GM12891 (cell line): Measurements from ENCODE around the gene RNASET2.
"Not testable (repeated sequence)": the region's sequence is repeated elsewhere in the genome, so short reads cannot be mapped to it uniquely, and the experiment has no call there.

Experiments
- DNase-seq: peaks from one replicate; pipeline ENCODE4 v3.0.0; 2011; ENCODE audit warnings: low spot score; ENCODE audit not compliant: insufficient read length
- FAIRE-seq: peaks from 2 replicates; lab custom pipeline; 2011; peaks lifted over from hg19 to GRCh38; lab: Jason Lieb, UNC
- PAX5 ChIP-seq: IDR thresholded peaks from 2 replicates; pipeline ENCODE4 v1.6.1; 2011; ENCODE audit warnings: low read length, moderate library complexity, mild to moderate bottlenecking; ENCODE audit not compliant: insufficient read depth, severe bottlenecking
- POLR2A ChIP-seq: IDR thresholded peaks from 2 replicates; pipeline ENCODE4 v1.6.1; 2011; ENCODE audit warnings: low read depth, low read length, control low read depth
- POLR2AphosphoS5 ChIP-seq: IDR thresholded peaks from 2 replicates; pipeline ENCODE4 v1.6.1; 2011; ENCODE audit warnings: low read depth, low read length, control low read depth
- POU2F2 ChIP-seq: IDR thresholded peaks from 2 replicates; pipeline ENCODE4 v1.6.1; 2011; ENCODE audit warnings: low read depth, mild to moderate bottlenecking, control low read depth, low read length, moderate library complexity
- SPI1 ChIP-seq: IDR thresholded peaks from 2 replicates; pipeline ENCODE4 v1.6.1; 2011; ENCODE audit warnings: low read depth, low read length, control low read depth
- TAF1 ChIP-seq: IDR thresholded peaks from 2 replicates; pipeline ENCODE4 v1.6.1; 2011; ENCODE audit warnings: low read depth, low read length, control low read depth

The RNASET2 gene

GRCh38 chr6:166949528-166950442 is 6.6 kb downstream of the RNASET2 start:
- no peak for FAIRE-seq
- DNase-seq: no peak

DNA sequence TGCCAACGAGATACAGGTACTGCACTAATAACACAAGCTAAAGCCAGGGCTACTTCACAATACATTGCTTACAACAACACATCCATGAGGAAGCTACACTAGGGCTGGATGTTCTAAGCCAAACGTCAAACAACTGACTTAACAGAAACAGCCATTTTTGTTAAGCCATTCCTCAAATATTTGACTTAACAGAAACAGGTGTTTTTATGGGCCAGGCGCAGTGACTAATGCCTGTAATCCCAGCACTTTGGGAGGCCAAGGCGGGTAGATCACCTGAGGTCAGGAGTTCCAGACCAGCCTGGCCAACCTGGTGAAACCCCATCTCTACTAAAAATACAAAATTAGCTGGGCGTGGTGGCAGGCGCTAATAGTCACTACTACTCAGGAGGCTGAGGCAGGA is 7.6 kb downstream of the RNASET2 start:
- DNase-seq, FAIRE-seq: not testable (repeated sequence)

More at GRCh38 chr6:166949528-166950442, 6.6 kb downstream of the RNASET2 start:
- TF ChIP-seq POLR2A (no peak), POU2F2 (no peak), TAF1 (no peak), POLR2AphosphoS5 (no peak), SPI1 (no peak), PAX5 (no peak)

- TF ChIP-seq TAF1: no peak
- TF ChIP-seq POLR2A: no peak
- no peak for TF ChIP-seq POU2F2
- no peak for TF ChIP-seq PAX5
- no peak for TF ChIP-seq POLR2AphosphoS5
- TF ChIP-seq SPI1: no peak
- DNase-seq: no peak
- FAIRE-seq: no peak
Measured at GRCh38 chr6:166947251-166947650, 9.1 kb downstream of the RNASET2 start.

DNA sequence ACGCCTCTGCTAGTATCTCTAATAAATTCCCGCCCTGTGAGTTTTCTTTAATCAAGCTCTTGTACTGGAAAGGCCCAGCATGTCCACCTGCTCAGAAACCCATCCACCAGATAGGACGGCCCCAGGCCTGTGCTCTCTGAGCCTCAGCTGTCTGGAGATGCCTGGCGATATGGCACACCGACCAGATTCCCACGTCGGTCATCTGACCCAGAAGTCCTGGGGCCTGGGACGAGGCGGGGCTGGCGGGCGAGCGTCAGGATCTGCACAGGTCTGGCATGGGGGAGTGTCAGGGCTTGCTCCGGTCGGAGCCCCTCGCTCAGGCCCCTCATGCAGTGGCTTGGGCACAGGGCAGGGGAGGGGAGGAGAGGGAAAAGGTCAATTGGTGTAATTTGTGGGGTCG is 10.2 kb downstream of the RNASET2 start:
- no peak for FAIRE-seq
- DNase-seq: no peak
- no peak for TF ChIP-seq PAX5

DNA sequence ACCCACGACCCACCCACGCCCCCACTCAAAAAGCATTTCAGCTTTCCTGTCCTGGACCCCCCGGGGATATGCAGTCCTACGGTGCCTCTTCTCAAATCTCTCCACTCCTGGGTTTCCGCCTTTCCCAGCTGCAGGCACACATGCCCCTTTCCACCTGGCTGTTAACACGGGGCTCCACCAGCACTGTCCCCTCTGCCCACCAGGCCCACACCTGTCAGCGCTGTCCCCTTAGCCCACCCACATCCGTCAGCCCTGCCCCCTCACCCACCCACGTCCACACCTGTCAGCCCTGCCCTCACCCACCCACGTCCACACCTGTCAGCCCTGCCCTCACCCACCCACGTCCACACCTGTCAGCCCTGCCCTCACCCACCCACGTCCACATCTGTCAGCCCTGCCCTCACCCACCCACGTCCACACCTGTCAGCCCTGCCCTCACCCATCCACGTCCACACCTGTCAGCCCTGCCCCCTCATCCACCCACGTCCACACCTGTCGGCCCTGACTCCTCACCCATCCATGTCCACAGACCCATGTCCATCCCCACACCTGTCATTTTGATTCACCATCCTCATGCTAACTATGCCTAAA is 11.6 kb downstream of the RNASET2 start:
- DNase-seq (no peak), FAIRE-seq (no peak)
- TF ChIP-seq SPI1 (no peak), PAX5 (no peak), TAF1 (no peak), POU2F2 (no peak), POLR2A (no peak), POLR2AphosphoS5 (no peak)

DNA sequence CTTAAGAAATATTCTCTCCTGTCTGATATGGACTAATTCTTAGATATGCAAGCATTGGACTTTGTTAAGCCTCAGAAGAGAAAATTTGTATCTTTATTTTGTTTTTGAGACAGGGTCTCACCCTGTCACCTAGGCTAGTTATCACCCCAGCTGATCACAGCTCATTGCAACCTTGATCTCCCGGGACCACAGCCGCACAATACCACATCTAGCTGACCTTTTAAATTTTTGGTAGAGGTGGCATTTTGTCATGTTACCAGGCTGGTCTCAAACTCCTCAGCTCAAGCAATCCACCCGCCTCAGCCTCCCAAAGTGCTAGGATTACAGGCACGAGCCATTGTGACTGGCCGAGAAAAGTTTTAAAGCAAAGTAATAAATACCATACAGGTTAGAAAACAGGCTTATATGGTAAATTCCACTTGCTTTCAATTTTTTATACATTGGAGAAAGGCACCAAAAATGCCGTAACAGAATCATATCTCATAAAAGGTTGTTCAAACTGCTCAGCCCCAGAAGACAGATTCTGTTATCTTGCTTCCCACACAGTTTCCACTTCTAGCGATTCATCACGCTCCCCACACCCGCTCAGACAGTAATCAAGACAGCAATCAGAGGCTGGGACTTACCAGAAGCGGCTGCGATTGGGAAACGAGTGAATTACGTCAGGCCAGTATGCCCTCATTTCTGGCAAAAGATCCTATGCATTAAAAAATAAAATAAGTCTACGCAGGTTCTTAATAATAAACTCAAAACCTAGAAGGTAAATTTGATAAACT is 13.8 kb downstream of the RNASET2 start:
- DNase-seq (no peak), FAIRE-seq (no peak)
- no peak for TF ChIP-seq TAF1

GRCh38 chr6:166940643-166941068 is 15.7 kb downstream of the RNASET2 start:
- FAIRE-seq (no peak), DNase-seq (no peak)
- TF ChIP-seq TAF1 (no peak), SPI1 (no peak), PAX5 (no peak), POLR2A (no peak), POU2F2 (no peak), POLR2AphosphoS5 (no peak)

DNA sequence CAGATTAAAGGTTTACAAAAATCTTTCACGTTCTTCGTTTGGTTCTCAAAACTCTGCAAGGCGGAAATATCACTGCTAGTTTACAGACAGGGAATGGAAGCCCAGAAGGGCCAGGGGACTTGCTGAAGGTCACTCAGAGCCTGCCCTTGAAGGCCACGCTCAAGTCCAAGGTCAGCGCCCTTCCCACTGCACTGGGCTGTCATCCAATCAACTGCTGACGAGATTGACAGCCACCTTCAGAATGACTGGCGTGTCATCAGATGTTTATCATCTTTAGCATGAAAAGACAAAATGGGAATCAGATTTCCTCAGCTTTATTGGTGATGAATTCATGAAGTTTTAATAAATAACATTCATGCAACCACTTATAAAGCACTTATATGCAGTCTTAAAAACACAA is 16.5 kb downstream of the RNASET2 start:
- TF ChIP-seq PAX5 (no peak), POLR2AphosphoS5 (no peak), POU2F2 (no peak), POLR2A (no peak), TAF1 (no peak), SPI1 (no peak)
- FAIRE-seq (no peak), DNase-seq (no peak)

DNA sequence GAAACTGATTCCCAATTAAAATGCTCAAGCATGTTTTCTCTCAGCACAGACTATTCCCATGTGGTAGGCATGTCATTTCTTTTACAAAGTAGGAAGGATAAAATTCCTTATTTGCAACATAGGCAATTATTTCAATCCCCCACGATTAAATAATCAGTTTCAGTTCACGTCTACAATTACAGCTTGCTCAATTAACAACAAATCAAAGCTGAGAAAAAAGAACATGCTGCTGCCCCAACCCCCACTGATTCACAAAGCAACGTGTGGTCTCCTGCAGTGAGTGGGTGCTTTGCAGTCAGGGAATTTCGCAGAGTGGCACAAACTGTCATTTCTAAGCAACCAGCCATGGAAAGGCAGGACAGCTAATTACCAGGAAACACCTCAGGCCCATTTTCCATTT is 17.0 kb downstream of the RNASET2 start:
- TF ChIP-seq SPI1 (no peak), POLR2A (no peak), POU2F2 (no peak), POLR2AphosphoS5 (no peak), PAX5 (no peak), TAF1 (no peak)
- DNase-seq: no peak
- FAIRE-seq: no peak

DNA sequence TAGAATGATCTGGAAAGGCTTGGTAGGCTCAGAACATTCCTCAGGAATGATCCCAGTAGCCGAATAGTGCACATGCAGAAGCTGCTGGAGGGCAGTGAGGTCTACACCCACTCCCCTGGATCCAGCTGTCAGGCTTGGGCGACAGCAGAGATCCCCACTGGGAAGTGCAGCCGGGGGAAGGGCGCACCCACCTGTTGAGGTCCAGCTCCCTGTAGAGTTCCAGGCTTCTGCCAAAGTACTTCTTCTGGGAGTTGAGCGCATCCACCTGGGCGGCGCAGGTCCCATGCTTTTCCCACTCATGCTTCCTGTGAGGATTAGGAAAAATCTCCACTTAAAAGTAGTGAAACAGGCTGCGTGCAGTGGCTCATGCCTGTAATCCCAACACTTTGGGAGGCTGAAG is 17.6 kb downstream of the RNASET2 start:
- DNase-seq: no peak
- no peak for FAIRE-seq
- no peak for TF ChIP-seq PAX5
- TF ChIP-seq POU2F2: no peak
- TF ChIP-seq POLR2AphosphoS5: no peak
- TF ChIP-seq TAF1: no peak

GRCh38 chr6:166938150-166938549 is 18.2 kb downstream of the RNASET2 start:
- FAIRE-seq: no peak
- no peak for DNase-seq
- TF ChIP-seq POLR2AphosphoS5: no peak
- no peak for TF ChIP-seq PAX5
- TF ChIP-seq POU2F2: no peak
- TF ChIP-seq TAF1: no peak
- TF ChIP-seq SPI1: no peak
- no peak for TF ChIP-seq POLR2A
